Heart left ventricle (tissue), 13 donors: ENCODE measurements around the gene DNAH3.
"Not testable (repeated sequence)": the region's sequence is repeated elsewhere in the genome, so short reads cannot be mapped to it uniquely, and the experiment has no call there.

Experiments
- POLR2A ChIP-seq, 2 donors: fragments of 450-650 bp; IDR thresholded peaks; one replicate each; pipeline ENCODE4 v1.6.1; 2017; ENCODE audit warnings: antibody characterized with exemption in 2 of 2, mild to moderate bottlenecking in 2 of 2, moderate library complexity in 2 of 2
- TF ChIP-seq, protein P1 (sequence below), 12 donors: fragments of 200-600 bp; sonication (generic) in 4 of 12; IDR thresholded peaks; one replicate each; pipeline versions ENCODE4 v1.5.0 to v1.8.0; 2018 to 2022; ENCODE audit warnings: antibody characterized with exemption in 12 of 12, mild to moderate bottlenecking in 5 of 12
- donor health status: ischemic (EF 13 %, LVEDD 7.1; RV severe dilation, severe dysfunction).
- donor health status: DM: no; HTN: yes; CAD: no.
- donor health status: DM: no; HTN: no; CAD: no.
- donor health status: ischemic (EF 25% LVEDD 6.9; RV normal size, moderate dysfunction).
- donor health status: ischemic (EF 25% LVEDD 5.7; RV mildly dilated, moderate dysfunction).
- donor health status: ischemic (EF 35%, LVEDD 5.7; RV mildly dilated, moderate dysfunction).
- donor health status: nonischemic (EF 11% LVEDD 7.7; RV severe dilation, severe dysfunction).
- donor health status: DM: yes; HTN: yes; CAD: no.
- donor health status: PGD.
- donor health status: ischemic (EF 29% LVEDD 5.4; RV normal size, mild dysfunction).
- donor health status: nonischemic (EF 23%, LVEDD 6.1; RV moderate dilation, normal function).

DNA sequence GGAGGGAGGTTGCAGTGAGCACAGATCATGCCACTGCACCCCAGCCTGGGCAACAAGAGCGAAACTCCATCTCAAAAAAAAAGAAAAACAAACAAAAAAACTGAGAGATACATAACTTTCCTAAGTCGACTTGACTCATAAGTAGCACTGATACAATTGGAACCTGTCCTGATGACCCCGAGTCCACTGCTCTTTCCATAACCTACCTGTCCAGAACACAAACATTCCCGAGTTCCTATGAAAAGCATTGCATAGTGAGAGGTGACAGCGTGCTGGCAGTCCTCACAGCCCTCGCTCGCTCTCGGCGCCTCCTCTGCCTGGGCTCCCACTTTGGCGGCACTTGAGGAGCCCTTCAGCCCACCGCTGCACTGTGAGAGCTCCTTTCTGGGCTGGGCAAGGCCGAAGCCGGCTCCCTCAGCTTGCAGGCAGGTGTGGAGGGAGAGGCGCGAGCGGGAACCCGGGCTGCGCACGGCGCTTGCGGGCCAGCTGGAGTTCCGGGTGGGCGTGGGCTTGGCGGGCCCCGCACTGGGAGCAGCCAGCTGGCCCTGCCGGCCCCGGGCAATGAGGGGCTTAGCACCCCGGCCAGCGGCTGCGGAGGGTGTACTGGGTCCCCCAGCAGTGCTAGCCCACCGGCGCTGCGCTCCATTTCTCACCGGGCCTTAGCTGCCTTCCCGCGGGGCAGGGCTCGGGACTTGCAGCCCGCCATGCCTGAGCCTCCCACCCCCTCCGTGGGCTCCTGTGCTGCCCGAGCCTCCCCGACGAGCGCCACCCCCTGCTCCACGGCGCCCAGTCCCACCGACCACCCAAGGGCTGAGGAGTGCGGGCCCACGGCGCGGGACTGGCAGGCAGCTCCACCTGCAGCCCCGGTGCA lies 1.7 kb upstream of the DNAH3 start:
- TF ChIP-seq, protein P1, sequence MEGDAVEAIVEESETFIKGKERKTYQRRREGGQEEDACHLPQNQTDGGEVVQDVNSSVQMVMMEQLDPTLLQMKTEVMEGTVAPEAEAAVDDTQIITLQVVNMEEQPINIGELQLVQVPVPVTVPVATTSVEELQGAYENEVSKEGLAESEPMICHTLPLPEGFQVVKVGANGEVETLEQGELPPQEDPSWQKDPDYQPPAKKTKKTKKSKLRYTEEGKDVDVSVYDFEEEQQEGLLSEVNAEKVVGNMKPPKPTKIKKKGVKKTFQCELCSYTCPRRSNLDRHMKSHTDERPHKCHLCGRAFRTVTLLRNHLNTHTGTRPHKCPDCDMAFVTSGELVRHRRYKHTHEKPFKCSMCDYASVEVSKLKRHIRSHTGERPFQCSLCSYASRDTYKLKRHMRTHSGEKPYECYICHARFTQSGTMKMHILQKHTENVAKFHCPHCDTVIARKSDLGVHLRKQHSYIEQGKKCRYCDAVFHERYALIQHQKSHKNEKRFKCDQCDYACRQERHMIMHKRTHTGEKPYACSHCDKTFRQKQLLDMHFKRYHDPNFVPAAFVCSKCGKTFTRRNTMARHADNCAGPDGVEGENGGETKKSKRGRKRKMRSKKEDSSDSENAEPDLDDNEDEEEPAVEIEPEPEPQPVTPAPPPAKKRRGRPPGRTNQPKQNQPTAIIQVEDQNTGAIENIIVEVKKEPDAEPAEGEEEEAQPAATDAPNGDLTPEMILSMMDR (IDR thresholded peaks at IDR 0.05) = not testable (repeated sequence)
- not testable (repeated sequence) for TF ChIP-seq POLR2A (IDR thresholded peaks at IDR 0.05)
